ENCODE measurements around the gene FNTB.
A peak's percentile ranks its signal among the peaks of the same experiment; 100 is the strongest.

FNTB gene

DNA sequence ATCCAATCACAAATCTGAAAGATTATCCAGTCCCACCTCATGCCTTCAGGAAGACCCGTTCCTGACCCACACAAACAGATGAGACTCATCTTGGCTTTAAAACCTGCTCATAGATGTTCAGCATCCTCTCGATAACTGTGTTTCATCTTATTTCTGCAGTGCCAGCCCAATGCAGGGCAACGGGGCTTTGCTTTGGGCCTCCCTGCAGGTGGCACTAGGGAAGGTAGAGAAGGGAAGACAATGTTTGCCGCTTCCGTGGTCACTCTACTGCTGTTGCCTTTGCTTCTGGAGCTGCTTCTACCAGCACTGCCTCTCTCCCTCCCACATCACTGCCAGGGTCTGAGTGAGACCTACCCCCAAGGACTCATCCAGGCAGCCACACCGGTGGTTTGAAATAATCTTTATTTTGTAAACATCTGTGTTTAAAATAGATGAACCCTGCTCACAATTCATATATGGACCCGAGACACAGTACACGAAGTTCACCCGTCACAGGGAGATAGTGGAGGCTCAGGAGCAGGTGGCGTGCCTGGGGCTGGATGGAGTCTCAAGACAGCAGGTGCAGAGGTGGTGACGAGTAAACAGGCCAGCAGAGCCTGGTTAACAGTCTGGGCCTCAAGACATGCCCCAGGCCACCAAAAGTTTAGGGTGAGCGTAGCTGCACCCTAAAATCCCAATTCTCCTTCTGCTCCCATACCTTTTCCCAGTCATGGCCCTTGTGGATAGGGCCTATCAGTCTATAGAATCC, 41.1 kb upstream of the FNTB start:
- Mint-ChIP-seq H3K4me1 (peaks cover 17% of the 10 kb centered on the region), H3K27me3 (ENCODE audit: low read depth, poor library complexity) (peaks cover 7% of the 10 kb centered on the region), H3K36me3 (ENCODE audit: low read depth) (peaks cover 18% of the 10 kb centered on the region), H3K9me3 (no peaks in the 10 kb centered on the region), H3K4me3 (no peak overlapping the region), H3K27ac (no peak overlapping the region)
- DNase-seq, result no peak
- TF ChIP-seq, protein P1, sequence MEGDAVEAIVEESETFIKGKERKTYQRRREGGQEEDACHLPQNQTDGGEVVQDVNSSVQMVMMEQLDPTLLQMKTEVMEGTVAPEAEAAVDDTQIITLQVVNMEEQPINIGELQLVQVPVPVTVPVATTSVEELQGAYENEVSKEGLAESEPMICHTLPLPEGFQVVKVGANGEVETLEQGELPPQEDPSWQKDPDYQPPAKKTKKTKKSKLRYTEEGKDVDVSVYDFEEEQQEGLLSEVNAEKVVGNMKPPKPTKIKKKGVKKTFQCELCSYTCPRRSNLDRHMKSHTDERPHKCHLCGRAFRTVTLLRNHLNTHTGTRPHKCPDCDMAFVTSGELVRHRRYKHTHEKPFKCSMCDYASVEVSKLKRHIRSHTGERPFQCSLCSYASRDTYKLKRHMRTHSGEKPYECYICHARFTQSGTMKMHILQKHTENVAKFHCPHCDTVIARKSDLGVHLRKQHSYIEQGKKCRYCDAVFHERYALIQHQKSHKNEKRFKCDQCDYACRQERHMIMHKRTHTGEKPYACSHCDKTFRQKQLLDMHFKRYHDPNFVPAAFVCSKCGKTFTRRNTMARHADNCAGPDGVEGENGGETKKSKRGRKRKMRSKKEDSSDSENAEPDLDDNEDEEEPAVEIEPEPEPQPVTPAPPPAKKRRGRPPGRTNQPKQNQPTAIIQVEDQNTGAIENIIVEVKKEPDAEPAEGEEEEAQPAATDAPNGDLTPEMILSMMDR (IDR thresholded peaks at IDR 0.05), result no peak

DNA sequence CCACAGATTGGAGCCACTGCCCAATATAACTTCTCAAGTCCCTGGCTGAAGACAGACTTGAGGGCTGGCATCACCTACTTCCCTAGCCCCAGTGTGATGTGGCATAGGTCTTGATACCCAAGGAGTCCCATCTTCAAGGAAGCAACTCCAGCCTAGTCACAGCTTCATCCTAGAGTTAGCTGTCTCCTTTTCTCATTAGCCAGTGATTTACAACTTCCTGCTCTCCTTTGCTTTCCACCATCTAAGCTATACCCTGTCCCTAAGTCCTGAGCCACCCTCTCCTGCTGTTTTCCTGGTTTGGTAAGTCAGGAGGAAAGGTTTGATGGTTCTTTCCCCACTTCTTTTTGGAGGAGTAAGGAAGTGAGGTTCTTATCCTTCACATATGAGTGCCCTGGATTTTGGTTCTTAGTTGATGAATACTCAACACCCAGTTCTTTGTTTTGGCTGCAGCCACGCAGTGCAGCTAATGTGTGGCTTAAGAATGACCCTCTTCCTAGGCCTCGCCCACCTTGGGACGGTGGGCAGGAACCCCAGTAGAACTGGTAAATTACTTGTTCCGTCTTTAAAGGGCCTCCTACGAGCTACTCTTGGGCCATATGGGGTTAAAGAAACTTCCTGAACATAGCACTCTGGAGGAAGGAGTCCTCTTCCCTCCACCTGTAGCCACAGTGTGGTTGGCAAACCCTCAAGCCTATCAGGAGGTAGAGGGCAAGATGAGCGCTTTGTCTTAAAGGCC, 40.2 kb upstream of the FNTB start:
- peaks cover 17% of the 10 kb centered on the region for H3K4me1 Mint-ChIP-seq
- peak overlapping the region; percentile 89 for H3K27ac Mint-ChIP-seq
- H3K9me3 Mint-ChIP-seq, result no peaks in the 10 kb centered on the region
- DNase-seq, result no peak
- H3K36me3 Mint-ChIP-seq (ENCODE audit: low read depth), result peaks cover 18% of the 10 kb centered on the region
- no peak overlapping the region for H3K4me3 Mint-ChIP-seq
- TF ChIP-seq, protein P1 (IDR thresholded peaks at IDR 0.05), result no peak
- H3K27me3 Mint-ChIP-seq (ENCODE audit: low read depth, poor library complexity), result peaks cover 5% of the 10 kb centered on the region

DNA sequence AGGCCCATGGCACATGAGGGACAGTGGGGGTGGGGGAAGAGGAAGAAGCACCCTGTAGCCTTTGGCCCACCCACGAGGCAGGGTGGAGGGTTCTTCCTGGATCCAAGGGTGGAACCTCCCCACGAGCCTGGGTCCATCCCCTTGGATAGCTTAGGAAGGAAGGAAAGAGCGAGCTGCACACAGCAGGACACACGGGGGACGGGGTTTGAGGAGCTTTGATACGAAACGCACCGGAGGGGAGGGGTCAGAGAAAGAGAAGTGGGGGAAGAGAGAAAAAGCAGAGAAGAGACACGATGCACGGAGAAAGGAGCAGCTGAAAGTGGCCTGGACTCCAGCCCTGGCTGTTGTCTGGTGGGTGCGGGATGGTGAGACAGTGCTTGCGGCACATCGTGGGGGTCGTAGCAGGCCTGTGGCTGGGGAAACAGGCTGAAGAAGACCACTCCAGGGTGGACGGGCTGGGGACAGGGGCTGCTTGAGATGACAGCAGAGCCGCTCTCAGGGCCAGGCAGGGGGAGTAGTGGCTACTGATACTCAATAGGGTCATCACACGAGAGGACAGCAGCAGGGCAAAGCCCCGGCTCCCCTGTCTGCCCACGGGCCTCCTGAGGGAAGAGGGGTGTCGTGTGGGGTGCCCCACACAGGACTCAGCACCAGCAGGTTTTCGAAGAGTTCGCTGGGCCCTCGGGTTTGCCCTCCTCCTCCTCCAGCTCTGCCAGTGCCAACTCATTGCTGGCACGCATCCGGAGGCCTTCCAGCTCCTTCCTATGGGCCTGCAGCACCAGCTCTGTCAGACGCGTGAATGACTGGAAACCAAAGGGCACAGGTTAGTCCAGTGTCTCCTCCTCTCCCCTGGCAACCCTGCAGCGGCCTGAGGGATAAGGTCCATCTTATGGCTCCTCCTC, 38.7 kb upstream of the FNTB start:
- no peaks in the 10 kb centered on the region for H3K9me3 Mint-ChIP-seq
- H3K4me3 Mint-ChIP-seq, result no peak overlapping the region
- TF ChIP-seq, protein P1 (IDR thresholded peaks at IDR 0.05), result no peak
- peaks cover 5% of the 10 kb centered on the region for H3K27me3 Mint-ChIP-seq (ENCODE audit: low read depth, poor library complexity)
- DNase-seq, result no peak
- peak overlapping the region; percentile 12 for H3K27ac Mint-ChIP-seq
- peaks cover 18% of the 10 kb centered on the region for H3K36me3 Mint-ChIP-seq (ENCODE audit: low read depth)
- H3K4me1 Mint-ChIP-seq, result peaks cover 17% of the 10 kb centered on the region

DNA sequence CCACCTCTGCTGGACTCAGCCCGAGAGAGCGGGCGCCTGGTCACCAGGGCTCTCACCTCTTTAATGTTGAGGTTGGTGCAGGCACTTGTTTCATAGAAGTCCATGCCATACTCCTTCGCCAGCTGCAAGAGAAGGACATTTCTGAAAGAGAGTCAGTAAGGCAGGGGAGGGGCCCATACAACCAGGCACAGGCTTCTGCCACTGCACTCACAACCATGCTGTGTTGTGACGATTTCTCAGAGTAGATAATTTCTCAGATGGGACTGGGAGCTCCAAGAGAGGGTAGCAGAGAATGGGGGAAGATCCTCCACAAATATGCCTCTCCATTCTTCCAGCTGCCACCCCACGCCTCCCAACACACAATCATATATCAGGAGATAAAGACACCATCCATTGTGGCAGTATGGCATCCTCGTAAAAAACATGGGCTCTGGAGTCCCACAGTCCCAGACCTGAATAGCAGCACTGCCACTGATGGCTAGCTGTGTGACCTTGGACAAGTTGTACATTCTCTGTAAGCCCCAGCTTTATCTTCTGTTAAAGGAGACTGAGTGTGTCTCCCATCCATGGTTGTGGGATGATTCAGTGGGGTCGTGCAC, 38.0 kb upstream of the FNTB start:
- no peak for DNase-seq
- H3K36me3 Mint-ChIP-seq (ENCODE audit: low read depth), result peaks cover 18% of the 10 kb centered on the region
- no peaks in the 10 kb centered on the region for H3K9me3 Mint-ChIP-seq
- no peak overlapping the region for H3K27ac Mint-ChIP-seq
- TF ChIP-seq, protein P1 (IDR thresholded peaks at IDR 0.05), result no peak
- peaks cover 17% of the 10 kb centered on the region for H3K4me1 Mint-ChIP-seq
- H3K27me3 Mint-ChIP-seq (ENCODE audit: low read depth, poor library complexity), result peaks cover 5% of the 10 kb centered on the region
- H3K4me3 Mint-ChIP-seq, result no peak overlapping the region

DNA sequence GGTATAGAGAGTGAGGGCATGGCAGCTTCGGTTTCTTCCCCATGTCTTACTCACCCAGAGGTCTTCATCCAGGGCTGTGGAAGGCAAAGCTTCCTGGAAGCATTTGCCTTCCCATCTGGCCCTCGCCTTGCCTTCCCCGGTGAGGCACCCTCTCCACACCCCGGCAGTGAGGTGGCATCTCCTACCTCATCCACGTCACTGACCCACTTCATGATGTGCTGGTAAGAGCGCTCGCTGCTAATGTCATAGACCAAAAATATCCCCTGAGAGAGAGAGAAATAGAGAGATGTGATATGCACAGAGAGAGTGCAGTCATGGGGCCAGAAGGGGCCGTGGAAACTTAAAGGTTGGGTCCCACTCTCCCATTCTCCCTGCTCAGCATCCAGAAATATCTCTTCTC, 35.8 kb upstream of the FNTB start:
- no peak for DNase-seq
- H3K4me1 Mint-ChIP-seq, result peaks cover 30% of the 10 kb centered on the region
- H3K4me3 Mint-ChIP-seq, result no peak overlapping the region
- H3K27me3 Mint-ChIP-seq (ENCODE audit: low read depth, poor library complexity), result peaks cover 5% of the 10 kb centered on the region
- TF ChIP-seq, protein P1 (IDR thresholded peaks at IDR 0.05), result no peak
- no peak overlapping the region for H3K27ac Mint-ChIP-seq
- H3K36me3 Mint-ChIP-seq (ENCODE audit: low read depth), result peaks cover 10% of the 10 kb centered on the region
- H3K9me3 Mint-ChIP-seq, result no peaks in the 10 kb centered on the region
